HG03060 (cell line): ENCODE measurements around the gene PDCD11.
"Not testable (repeated sequence)": the region's sequence is repeated elsewhere in the genome, so short reads cannot be mapped to it uniquely, and the experiment has no call there.

Source experiments
- ATAC-seq: cut with Tn5 transposase; IDR thresholded peaks from one replicate; pipeline ENCODE4 v1.9.1; 2021; ENCODE audit warnings: low read depth, moderate number of reproducible peaks; ENCODE audit not compliant: unreplicated experiment

The PDCD11 gene

DNA sequence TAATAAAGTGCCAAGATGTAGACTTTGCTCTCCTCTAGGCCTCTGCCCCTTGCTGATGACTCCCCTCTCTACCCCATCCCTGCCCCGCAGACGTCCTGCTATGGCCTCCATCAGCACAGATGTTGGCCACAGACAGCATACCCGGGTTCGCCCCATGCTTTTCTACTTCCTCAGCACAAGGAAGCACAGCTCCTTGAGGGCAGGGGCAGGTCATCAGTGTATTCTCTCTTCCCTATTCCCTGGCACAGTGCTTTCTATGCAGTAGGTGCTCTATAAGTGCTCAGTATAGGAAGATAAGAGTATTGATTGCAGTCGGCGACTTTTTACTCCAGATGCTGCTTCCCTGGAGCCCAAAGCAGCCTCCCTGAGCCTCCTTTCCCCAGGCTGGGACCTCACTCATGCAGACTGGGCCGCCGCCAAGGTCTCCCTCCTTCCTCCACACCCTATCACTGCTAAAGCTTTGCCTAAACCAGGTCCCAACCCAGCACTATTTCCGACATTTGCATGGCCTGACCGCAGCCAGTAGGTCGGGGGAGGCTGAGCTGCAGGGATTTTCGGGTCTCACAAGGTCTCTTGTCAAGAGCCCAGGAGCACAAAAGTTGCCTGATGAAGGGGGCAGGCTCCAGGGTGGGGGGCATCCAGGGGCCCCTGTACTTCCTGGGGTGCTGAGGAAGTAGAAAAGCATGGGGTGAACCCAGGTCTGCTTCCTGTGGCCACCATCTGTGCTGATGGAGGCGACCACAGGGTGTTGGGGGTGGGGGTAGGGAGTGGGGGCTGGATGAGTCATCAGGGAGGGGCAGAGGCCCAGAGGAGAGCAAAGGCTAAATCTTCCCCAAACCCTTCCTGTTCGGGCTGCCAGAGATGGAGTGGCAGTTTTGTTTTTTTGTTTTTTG, 74.6 kb downstream of the PDCD11 start:
- peak; percentile 55 for ATAC-seq

DNA sequence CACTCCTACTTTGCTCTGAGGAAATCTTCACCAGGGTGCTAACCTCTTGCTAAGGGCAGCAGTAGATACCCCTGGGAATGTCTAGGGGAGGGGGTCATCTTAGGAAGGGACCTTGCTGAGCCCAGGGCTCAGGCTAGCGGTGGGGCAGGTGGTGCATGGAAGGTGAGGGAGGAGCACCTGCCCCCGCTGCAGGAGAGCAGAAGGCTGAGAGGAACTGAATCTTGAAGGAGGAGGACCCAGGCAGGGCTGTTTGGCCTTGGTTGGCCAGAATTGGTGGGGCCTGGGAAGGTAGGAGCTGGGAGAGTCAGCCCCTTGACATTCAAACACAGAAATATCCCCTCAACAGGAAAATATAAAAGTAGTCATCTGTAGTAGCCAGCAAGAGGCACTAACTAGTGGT, 75.6 kb downstream of the PDCD11 start:
- ATAC-seq, result no peak

DNA sequence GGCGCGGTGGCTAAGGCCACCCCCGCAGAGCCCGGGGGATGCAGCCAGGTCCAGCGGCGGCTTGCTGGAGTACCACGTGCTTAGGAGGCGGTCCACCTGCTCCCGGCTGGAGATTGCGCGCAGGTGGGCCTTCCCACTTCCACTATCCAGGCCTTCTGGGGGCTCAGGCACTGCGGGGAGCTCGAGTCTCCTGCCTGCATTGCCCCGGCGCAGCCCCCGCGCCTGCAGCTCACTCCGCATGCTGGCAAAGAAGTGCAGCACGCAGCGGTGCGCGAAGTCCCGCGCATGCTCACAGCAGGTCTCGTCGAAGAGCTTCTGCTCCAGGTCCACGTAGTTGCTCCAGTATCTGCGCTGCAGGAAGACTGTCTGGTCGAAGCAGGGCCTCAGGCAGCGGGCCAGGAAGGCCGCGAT, 76.8 kb downstream of the PDCD11 start:
- no peak for ATAC-seq

DNA sequence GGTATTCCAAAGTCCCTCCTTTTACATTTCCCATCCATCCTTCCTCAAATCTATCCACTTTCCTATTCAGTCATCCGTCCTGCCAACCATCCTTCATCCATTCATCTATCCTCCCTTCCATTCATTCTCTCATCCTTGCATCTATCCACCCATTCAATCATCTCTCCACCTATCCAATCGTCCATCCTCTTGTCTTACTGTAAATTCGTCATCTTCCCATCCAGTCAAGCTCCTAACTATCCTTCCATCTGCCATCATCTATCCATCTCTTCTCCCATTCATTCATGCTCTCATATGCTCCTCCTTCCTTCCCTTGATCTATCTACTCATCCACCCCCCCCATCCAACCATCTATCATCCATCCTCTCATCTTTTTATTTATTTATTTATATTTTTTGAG, 77.7 kb downstream of the PDCD11 start:
- no peak for ATAC-seq

DNA sequence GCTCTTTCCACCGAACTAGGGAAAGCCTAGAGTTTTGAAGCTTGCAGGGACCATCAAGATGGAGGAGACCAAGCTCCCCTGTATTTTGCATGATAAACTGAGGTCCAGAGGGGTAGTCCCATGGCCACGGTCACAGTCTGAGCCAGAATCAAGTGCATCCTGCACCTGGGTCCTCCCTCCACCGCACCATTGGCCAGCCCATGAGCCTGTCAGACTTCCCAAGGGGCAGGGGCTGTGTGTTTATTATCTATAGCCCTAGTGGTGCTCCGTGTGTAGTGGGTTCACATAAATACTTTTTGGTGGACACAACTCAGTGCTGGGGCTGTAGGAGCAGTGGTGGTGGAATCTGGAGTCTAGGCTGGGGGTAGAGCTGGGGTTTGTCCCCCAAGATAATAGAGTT, 79.0 kb downstream of the PDCD11 start:
- ATAC-seq, result no peak

DNA sequence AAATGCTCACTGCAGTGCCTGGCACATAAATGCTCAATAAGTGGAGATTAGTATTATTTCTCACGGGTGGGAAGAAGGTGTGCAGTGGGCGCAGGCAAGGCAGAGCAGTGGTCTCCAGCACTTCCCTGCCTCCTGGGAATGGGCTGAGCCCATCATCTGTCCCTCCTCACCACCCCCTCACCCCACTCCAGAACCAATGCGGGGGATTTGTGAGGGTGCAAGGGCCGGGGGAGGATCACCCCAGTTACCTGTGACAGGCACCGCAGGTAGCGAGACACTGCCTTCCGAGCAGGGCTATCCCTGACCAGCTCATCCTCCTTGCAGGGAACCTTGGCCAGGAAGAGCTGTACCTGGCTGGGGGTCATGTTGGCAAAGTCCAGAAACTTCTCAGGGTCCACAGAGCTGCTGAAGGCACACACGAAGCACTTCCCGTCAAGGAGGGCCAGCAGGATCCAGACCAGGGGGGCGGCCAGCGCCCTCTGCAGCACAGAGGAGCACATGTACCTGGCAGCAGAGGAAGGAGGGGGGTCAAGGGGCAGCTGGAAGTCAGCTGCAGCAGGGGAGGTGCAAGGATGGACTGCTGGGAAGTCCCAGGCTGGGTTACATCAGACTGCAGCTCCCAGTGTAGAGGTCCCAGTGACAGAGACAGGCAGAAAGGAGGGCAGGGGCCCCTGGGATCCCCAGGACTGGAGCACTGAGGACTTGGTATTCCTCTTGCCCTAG, 79.8 kb downstream of the PDCD11 start:
- no peak for ATAC-seq

DNA sequence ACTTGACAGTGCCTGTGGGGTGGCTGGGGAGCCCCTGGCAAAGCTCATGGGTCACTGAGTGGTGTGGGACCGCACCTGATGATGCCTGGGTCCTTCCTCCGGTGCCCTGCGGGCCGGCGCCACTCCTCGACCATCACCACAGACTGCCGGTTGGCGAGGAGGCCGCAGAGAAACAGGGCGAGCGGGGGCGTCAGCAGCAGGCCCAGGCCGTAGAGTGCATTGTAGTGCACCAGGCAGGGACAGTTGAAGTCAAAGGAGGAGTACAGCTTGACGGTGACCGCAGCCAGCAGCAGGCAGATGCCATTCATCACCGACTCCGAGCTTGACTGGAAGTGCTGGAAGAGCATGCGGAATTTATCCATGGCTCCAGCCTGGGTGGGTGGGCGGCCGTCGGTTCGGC, 82.2 kb downstream of the PDCD11 start:
- no peak for ATAC-seq

DNA sequence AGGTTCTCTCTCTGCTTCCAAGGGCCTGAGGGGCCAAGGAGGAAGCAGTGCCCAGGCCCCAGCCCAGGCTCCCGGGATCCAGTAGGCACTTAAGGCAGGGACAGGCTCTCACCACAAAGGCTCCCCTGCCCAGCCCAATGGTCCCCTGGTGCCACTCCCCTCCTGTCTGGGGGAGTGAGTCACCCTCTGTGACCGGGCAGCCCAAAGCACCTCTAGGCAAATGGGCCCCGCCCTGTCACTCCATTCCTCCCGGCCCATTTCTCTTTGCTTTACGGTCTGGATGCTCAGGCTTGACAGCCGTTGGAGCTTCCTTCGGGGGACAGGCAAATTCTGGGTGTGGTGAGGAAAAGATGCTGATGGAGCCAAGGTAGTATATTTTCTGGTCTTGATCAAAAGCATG, 82.7 kb downstream of the PDCD11 start, which contains the start of gene CALHM3:
Gene CALHM3 (minus strand): TSS at position 106 of the 400 bp plus-strand sequence. CDS start 208 bp downstream, outside the sequence.
- no peak for ATAC-seq

DNA sequence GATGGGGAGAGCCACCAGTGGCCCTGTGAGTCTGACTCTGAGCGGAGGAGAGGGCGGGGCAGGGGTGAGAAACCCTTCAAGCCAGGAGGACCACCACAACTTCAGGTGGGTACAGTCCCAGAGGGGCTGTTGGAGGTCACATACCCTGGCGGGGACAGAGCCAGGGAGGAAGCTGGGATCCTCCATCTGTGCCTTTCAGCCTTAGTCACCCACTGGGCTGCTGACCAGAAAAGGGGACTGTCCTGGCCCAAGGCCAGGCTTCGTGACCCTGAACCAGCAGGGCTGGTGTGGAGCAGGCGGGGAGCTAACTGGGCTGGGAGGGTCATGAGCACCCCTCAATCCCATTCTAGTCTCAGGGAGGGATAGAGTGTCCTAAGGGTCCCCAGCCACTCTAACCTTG, 84.1 kb downstream of the PDCD11 start:
- no peak for ATAC-seq

DNA sequence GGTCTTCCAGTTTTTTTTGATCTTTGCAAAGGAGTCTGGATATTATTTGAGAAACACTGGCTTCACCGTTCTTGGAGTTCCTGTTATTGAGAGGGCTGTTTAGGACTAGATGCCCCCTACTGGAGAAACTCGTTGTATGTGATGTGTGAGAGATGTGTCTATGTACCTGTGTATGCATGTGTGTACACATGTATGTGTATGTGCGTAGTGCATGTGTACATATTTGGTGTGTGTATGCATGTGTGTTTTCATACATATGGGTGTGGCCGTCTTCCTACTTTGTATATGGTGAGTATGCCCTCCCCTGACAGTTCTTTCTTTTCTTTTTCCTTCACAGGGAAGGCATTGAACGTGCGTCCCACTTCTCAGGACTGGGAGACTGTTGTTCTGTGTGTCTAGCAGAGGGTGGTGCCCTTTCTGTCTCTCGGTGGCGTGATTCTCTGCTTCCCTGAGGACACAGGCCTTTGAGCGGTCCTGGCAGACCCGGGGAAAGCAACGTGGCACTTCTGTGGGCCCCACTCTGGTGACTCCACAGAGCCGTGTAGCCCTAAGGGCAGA, 85.6 kb downstream of the PDCD11 start:
- no peak for ATAC-seq

DNA sequence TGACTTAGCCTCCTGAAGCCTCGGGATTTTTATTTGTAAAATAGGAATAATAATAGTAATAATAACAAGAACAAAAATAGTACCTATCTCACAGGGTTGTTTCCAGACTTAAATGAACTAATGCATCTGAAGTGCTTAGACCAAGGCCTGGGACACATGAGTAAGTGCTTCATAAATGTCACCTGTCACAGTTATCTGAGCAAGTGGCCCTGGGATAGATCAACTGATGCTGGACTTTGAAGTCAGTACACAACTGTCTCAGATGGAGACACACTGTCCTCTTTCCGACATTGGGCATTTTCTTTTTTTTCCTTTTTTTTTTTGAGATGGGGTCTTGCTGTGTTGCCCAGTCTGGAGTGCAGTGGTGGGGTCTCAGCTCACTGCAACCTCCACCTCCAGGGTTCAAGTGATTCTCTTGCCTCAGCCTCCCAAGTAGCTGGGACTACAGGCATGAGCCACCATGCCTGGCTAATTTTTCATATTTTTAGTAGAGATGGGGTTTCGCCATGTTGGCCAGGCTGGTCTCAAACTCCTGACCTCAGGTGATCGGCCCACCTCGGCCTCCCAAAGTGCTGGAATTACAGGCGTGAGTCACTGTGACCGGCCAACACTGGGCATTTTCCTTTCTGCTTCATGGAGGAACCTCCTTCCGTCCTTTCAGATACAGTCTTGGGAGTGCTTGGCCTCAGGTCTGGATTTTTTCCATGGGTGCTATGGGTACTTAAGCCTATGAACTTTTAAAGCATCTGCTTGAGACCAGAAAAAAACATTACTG, 90.4 kb downstream of the PDCD11 start:
- not testable (repeated sequence) for ATAC-seq

DNA sequence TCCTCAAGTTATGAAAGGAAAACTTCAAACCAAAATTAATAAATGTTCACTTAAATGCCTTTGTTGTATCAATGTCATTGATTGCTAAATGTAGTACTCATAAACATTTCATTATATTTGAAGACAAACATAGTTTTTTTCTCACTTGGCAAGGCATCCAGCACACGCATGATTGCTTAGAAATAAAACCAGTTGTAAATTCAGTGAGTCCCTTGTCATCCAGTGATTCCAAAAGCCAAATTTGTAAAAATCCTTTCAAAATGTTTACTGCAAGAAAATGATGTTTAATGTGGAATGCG, 90.9 kb downstream of the PDCD11 start:
- ATAC-seq, result no peak

DNA sequence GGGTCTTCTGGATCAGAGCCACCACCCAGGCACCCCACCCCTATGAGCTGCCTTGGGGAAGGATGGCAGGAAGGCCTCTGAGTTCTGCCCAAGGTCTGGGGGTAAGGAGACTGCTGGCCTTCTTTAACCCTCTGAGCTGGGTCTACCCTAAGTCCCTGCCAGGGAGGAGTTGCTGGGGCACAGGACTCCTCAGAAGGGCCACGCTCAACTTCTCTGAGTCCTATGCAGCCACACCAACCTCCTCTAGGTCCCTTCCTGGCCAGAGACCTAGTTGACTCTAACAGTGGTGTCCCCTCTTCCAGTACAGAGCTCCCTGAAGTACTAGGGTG, 94.5 kb downstream of the PDCD11 start:
- ATAC-seq, result no peak

DNA sequence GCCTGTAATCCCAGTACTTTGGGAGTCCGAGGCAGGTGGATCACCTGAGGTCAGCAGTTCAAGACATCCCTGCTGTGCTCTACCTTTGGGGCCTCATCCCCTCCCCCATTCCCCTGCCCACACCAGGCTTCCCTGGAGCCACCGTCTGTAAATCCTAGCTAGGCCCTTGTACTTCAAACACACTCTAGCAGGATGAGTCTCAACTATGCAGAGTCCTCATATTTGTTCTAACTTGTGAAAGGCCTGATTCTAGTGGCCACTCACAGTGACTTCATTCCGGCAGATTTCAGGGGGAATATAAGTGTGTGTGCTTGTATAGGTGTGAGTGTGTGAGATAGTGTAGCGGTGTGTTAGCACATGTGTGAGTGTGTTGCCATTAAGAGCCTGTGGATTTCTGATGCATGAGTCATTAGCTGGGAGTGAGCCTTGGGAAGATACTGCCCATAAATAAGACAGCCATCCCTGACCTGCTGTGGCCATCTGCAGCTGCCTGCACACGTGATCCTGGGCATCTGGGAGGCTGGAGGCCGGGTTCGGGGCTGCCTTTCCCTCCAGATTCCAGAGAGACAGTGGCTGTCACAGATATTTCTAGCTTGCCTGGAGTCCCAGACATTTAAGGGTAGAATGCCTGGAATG, 95.4 kb downstream of the PDCD11 start:
- no peak for ATAC-seq

DNA sequence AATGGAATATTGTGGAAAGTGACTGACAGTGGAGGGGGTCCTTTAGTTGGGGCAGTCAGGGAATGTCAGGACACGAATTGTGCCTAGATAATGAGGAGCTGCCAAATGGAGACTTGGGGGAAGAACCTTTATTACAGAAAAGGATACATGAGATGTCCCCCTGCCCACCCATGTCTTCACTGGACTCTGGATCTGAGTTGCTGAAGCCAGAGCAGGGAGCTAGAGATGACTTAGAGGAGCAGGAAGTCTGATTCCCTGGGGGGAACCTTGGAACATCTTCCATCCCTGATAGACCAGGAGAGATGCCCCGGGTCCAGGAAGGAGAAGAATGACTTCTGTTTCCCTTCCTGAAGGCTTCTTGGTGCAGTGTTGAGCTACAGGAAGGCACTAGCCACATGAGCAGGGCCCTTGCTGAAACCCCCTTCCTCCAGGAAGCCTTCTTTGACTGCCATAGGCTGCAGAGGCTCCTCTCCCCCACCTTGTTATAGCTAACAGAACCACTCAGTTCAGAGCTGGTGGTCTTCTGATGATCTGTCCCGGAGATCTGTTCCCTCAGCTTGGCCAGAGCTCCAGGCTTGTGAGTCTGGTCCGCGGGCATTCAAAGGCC, 96.3 kb downstream of the PDCD11 start:
- ATAC-seq, result no peak

DNA sequence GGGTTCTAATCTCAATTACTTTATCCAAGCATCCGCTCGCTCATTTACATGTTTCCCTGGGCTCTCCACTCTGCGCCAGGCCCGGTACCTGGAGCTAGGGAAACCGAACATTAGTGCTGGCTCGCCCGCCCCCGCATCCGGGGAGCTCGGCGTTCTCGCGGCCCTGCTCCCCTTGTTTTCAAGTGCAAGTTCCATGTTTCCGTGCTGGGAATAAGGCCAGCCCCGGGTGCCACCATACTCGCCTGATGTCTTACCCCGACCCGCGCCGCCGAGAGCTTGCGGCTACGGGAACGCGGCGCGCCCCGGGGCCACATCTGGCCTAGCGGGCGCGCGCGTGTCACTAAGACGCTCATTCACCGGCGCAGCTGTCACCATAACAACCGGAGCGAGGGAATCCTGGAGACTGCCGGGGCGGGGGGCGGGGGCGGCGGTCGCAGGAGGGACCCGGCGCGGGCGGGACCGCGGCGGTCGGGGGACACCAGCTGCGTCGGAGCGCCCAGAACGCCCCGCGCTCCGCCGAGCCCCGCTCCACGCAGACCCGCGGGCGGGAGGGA, 97.0 kb downstream of the PDCD11 start, which contains the start of gene NEURL1:
Gene NEURL1 (plus strand): TSS at position 344 of the 554 bp plus-strand sequence. CDS start 683 bp downstream, outside the sequence.
- ATAC-seq, result no peak

DNA sequence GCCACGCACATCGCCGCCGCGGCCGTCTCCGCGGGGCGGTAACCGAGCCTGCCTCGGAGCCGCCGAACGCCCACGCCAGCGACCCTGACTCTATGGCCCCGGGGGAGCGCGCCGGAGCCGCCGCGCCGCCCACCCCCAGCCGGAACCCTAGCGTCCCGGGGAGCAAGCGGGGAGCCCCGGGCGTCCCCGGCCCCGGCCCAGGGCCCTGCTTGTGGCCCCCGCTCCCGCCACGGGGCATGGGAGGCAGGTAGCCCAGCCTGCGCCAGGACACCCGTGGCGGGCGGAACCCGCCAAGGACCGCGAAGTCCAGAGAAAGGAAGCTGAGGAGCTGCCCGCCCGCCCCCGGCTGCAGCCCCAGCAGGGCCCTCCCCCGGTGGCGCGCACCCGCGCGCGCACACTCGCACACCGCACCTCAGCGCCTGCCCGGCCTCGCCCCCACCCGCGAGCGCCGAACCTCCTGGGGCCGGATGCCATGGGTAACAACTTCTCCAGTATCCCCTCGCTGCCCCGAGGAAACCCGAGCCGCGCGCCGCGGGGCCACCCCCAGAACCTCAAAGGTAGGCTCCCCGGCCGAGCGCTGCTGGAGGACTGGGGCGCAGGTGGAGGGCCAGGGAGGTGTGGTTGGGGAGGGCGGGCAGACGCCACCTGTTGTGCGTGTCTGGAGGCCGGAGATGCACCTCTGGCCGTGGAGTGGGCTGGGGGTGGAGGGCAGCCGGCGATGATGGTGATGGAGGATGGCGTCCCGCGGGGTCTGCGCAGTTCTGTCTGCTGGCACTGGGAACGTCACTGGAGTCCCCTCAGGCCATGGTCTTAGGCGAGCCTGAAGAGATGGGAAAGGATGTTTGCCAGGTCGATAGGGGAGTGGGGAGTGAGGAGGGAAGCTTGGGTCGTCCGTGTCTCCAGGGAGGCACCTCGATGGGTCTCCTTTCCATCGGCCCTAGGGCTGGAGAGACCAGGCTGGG, 97.8 kb downstream of the PDCD11 start:
- ATAC-seq, result no peak

DNA sequence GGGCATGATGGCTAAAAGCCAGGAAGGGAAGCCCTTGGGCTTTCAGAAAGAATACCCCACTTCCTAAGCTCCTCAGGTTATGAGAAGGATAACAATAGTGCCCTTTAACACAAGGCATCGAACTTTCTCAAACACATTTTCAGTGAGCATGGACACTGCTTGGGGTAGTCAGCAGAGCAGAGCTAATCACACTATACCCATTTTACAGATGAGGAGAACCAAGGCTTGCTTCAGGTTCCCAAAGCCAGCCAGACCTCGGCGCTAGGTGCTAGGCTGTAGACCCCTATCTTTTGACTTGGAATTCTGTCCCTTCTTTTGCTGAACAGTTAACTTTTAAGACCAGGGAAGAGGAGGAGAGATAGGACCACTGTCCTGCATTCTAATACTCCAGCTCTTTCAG, 98.9 kb downstream of the PDCD11 start:
- no peak for ATAC-seq
